Uterus (tissue), 2 donors: ENCODE measurements around the gene KCNQ2.

Experiments used
- CTCF ChIP-seq, 4 experiments: fragments of 200-600 bp in 2 of 4; fragments of 450-650 bp in 2 of 4; sonication (generic) in 2 of 4; IDR thresholded peaks; one replicate each; pipeline ENCODE4 v1.5.1; 2016 to 2019; ENCODE audit warnings: antibody characterized with exemption in 4 of 4, mild to moderate bottlenecking in 2 of 4, moderate library complexity in 1 of 4
- POLR2A ChIP-seq, 2 donors: fragments of 450-650 bp; IDR thresholded peaks; one replicate each; pipeline ENCODE4 v1.6.1; 2016; ENCODE audit warnings: antibody characterized with exemption in 2 of 2, mild to moderate bottlenecking in 1 of 2, moderate library complexity in 1 of 2

- no peak for TF ChIP-seq CTCF (IDR thresholded peaks at IDR 0.05)
- TF ChIP-seq POLR2A (IDR thresholded peaks at IDR 0.05), result no peak
Measured at GRCh38 chr20:63382551-63383300, 89.7 kb downstream of the KCNQ2 start.
